Hematopoietic multipotent progenitor cell treated with erythropoietin and hydrocortisone succinate and interleukin-3 and kit ligand, for 15 days (in vitro differentiated cells): ENCODE results near the gene WASHC1.
"Not testable (repeated sequence)": the region's sequence is repeated elsewhere in the genome, so short reads cannot be mapped to it uniquely, and the experiment has no call there.

Experiments used
- DNase-seq: peaks from one replicate; pipeline ENCODE4 v3.0.0-alpha.2; 2015; ENCODE audit warnings: low spot score

Gene WASHC1, protein sequence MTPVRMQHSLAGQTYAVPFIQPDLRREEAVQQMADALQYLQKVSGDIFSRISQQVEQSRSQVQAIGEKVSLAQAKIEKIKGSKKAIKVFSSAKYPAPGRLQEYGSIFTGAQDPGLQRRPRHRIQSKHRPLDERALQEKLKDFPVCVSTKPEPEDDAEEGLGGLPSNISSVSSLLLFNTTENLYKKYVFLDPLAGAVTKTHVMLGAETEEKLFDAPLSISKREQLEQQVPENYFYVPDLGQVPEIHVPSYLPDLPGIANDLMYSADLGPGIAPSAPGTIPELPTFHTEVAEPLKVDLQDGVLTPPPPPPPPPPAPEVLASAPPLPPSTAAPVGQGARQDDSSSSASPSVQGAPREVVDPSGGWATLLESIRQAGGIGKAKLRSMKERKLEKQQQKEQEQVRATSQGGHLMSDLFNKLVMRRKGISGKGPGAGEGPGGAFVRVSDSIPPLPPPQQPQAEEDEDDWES

DNA sequence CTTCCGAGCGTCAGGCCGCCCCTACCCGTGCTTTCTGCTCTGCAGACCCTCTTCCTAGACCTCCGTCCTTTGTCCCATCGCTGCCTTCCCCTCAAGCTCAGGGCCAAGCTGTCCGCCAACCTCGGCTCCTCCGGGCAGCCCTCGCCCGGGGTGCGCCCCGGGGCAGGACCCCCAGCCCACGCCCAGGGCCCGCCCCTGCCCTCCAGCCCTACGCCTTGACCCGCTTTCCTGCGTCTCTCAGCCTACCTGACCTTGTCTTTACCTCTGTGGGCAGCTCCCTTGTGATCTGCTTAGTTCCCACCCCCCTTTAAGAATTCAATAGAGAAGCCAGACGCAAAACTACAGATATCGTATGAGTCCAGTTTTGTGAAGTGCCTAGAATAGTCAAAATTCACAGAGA is at the start of gene WASHC1:
Gene WASHC1, minus strand, starts transcription at position 101 of the 400 bp plus-strand sequence. CDS start 4,457 bp downstream, outside the sequence.
- DNase-seq, result not testable (repeated sequence)

DNA sequence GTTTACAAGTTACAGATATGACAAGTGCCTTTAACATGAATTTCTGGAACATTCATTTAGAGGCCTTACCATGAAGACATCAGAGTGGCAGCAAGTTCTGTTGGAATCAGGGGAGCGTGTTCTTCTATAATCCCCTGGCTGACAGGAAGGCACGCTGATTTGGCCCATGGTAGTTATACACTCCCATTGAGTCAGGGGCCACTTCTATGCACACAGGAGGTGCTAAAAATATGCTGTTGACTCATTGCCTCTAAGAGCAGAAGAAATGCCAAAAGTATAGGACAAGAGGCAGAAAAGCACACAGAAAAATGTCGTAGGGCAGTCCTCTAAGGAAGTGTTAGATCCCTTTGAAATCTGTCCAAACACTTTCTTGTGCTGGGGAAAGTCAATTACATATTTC is 49.1 kb upstream of the WASHC1 start:
- not testable (repeated sequence) for DNase-seq

GRCh38 chr9:76389-76788 is 47.1 kb upstream of the WASHC1 start:
- not testable (repeated sequence) for DNase-seq

DNA sequence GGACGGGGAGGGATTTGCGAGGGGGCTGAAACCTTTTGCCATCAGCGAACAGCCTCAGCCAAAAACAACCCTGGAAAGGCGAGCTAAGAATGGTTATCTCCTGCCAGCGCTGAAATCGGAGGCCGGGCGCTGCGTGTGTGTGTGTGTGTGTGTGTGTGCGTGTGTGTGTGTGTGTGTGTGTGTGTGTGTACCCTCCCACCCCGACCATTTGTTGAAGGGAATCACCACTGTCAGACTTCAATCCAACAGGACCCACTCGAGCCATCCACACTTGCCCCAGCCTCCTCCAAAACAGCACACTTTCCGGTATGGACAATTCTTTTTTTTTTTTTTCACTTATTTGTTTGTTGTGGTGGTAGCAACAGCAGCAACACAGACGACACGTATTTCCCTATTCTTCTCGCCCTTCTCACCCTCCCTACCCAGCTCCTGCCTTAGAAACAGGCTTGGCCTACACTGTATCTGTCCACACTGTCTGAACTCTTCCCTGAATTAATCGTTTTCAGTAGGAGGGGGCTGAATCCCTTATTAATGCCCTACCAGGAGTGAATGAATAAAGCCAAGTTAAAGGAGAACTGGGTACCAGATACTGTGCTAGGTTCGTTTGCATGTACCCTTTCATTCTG is 44.8 kb upstream of the WASHC1 start:
- DNase-seq, result not testable (repeated sequence)

- DNase-seq, result not testable (repeated sequence)
Measured at GRCh38 chr9:73076-73899, 44.0 kb upstream of the WASHC1 start.

DNA sequence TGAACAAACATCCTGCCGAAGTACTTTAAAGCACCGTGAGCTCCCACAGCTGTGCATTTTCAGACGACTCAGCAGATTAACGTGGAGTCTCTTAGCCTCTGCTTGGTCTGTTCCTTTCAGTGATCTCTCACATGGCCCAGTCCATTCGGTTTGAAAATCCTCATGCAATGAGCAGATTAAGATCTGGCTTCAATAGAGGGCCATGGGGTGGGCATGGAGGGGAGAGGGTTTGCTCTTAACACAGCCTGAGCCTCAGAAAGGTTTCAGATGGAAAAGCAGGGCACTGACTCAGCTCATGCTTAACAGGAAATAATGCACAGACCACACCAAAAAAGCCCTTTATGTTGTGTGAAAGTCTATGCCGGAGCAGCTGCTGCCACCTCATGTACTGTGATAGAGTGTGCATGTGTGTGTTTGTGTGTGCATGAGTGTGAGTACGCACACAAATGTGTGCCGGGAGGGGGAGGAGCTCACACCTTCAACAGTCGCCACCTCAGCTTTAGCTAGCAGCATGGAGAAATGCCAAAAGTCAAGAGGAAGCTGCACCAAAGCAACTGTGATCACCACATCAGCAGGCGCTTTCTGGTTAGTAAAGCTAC is 33.9 kb upstream of the WASHC1 start:
- not testable (repeated sequence) for DNase-seq

DNA sequence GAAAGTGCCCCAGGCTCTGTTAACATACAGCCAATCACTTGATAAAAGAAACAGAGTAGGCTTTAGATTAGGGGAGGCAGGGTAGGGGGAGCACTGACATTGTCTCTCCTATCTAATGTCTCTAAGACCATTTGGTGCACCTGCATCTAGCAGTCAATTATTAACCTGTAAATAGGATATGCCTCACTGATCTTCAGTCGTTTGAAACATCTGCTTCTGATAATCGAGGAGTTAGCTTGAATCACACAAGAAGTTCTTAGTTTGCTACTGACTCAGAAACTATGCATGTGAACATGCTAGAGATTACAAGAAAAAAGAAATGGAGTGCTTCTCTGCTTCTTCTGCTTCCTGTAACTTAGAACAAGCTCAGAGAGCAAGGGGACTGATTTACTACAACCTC is 23.4 kb upstream of the WASHC1 start:
- not testable (repeated sequence) for DNase-seq

DNA sequence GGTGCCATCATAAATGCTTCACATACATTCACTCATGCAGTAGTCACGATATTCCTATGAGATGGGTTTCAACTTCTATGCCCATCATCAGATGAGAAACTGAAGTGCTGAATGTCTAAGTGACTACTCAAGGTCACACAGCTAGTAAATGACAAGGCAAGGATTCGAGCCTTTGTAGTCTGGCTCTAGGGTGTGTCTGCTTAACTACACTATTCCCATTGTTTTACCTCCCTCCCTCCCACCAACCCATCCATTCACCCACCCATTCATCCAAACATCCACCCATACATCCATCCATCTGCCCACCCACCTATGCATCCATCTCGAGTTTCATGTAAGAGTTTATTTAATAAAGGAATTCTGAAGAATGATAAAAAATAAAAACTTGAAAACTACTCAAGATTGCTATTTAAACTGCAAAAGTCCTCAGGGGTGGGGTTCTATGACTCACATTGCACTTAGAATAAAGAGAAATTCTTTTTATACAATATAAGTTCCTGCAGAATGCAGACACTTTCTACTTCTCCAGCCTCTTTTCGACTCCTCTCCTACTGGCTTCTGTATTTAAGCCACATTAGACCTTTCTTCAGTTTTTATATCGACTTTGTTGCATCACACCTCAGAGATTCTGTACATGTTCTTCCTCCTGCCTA is 19.1 kb upstream of the WASHC1 start:
- DNase-seq, result not testable (repeated sequence)

GRCh38 chr9:46639-47271 is 17.5 kb upstream of the WASHC1 start:
- DNase-seq, result not testable (repeated sequence)

- DNase-seq, result not testable (repeated sequence)
Measured at GRCh38 chr9:46164-46563, 16.9 kb upstream of the WASHC1 start.

DNA sequence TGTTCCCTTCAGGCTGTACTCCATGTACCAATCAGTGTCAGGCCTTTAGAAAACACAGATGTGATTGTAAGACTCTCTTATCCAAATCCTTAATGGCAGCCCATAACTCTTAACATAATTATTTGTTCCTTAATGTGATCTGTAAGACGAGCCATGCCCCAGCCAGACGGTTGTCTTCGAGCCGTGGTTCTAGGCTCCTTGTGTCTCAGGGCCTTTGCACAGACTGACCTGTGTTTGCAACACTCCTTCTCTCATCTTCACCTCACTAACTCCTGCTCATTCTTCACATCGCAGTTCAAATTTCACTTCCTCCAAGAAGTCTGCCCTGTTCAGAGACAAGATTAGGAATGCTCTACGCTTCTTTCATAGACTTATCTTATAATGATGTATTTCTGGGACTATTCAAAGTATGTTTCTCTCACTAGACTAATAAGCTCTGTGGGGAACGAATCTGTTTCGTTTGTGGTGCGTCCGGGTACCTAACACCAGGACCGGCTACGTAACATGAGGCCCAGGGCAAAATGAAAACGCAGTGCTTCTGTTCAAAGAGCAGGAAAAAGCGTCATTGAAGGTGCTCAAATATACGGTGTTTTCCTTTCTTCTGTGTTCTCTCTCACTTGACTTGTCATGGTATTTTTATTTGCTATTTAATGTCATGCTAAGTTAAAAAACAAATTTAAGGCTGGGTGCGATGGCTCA is 16.1 kb upstream of the WASHC1 start:
- not testable (repeated sequence) for DNase-seq

DNA sequence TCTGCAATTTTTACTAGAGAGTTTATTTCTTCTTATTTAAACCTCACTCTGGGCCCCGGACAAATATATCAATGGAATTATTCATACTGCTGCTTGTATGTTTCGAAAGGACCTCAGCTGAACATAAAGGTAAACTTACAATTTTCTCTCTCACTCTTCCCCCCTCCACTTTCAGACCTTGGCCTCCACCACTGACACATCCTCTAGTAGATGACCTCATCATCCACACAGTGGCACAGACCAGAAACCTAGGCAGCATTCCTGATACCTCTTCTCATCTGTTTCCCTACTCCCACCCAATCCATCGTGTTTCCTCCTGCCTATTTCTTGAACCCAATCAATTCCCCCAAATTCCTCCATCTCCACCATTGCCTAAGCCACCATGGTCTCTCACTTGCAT is 15.2 kb upstream of the WASHC1 start:
- DNase-seq, result not testable (repeated sequence)

DNA sequence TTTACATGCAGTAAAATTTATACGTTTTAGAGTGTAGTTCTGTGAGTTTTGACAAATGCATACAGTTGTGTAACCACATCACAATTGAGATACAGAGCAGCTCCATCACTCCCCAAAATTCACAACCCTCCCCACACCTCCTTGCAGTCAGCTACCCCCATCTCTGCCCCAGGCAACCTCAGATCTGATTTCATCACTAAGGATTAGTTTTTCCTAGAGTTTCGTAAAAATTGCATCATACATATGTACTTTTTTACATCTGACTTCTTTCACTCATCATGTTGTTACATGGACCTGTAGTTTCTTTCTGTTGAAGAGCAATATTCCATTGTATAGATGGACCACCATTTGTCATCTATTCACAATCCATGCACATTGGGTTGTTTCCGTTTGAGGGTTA is 14.4 kb upstream of the WASHC1 start:
- DNase-seq, result not testable (repeated sequence)

DNA sequence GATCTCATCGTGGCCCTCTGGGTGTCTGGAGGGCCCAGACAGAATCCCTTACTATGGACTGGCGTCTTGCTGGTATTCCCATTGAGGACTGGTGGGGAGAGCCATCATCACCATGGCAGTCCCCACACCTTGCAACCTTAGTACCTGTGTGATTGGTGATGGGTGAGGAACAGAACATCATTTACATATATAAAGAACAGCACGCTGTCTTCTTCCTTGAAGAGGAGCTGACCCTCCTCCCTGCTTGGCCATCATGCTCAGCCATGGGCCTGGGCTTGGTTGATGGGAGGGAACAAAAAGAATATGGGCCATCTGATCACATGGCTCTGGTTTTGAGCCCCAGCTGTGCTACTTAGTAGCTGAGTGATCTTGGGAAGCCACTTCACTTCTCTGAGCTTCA is 13.9 kb upstream of the WASHC1 start:
- not testable (repeated sequence) for DNase-seq

DNA sequence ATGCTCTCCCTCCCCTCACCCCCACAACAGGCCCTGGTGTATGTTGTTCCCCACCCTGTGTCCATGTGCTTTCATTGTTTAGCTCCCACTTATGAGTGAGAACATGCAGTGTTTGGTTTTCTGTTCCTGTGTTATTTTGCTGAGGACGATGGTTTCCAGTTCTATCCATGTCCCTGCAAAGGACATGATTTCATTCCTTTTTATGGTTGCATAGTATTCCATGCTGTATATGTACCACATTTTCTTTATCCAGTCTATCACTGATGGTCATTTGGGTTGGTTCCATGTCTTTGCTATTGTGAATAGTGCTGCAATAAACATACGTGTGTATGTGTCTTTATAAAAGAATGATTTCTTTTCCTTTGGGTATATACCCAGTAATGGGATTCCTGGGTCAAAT is 12.6 kb upstream of the WASHC1 start:
- DNase-seq, result not testable (repeated sequence)

DNA sequence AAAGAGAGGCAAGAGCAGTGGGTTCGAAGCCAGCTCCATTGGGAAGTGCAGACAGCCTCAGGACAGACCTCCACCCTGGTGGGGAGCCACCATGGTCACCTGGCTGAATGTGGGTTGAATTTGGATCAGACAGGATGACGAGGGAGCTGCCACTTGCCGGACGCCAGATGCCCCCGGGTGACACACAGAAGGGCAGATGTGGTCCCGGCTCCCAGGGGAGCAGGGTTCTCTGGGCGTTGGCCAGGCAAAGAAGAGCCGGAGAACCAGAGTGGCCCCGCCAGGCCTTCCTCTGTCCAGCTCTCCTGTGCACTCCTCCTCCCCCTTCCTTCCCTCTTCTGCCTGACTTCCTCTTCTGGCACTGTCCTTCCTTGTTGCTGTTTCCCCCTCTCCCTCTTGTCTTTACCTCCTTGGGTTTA is 12.0 kb upstream of the WASHC1 start:
- DNase-seq, result not testable (repeated sequence)

DNA sequence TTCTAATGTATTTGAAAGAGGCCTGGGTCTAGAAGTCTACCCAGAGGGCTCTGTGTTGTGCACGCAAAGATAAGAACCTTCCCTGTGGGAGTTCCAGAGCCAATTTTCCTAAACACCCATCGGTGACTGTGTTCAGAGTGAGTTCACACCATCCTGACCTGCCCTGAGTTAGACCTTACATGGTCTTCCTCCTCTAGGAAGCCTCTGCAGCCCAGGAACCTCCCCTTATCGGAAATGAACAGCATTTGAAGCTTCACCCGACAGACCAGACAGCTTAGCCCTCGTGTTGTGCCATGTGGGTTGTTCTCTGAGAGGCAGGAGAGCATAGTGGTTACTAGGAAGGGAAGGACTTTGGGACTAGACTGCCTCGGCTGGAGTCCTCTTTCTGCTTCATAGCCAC is 3.1 kb upstream of the WASHC1 start:
- DNase-seq, result not testable (repeated sequence)

DNA sequence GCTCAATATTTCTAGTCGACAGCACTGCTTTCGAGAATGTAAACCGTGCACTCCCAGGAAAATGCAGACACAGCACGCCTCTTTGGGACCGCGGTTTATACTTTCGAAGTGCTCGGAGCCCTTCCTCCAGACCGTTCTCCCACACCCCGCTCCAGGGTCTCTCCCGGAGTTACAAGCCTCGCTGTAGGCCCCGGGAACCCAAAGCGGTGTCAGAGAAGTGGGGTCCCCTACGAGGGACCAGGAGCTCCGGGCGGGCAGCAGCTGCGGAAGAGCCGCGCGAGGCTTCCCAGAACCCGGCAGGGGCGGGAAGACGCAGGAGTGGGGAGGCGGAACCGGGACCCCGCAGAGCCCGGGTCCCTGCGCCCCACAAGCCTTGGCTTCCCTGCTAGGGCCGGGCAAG is 481 bp downstream of the WASHC1 start:
- not testable (repeated sequence) for DNase-seq

- not testable (repeated sequence) for DNase-seq
Measured at GRCh38 chr9:21621-22020, 7.6 kb downstream of the WASHC1 start.

GRCh38 chr9:16875-17274 is 12.4 kb downstream of the WASHC1 start:
- not testable (repeated sequence) for DNase-seq
